ENCODE measurements around the gene ENSA.
"Not testable (repeated sequence)": the region's sequence is repeated elsewhere in the genome, so short reads cannot be mapped to it uniquely, and the experiment has no call there.

- TF ChIP-seq, protein P1, sequence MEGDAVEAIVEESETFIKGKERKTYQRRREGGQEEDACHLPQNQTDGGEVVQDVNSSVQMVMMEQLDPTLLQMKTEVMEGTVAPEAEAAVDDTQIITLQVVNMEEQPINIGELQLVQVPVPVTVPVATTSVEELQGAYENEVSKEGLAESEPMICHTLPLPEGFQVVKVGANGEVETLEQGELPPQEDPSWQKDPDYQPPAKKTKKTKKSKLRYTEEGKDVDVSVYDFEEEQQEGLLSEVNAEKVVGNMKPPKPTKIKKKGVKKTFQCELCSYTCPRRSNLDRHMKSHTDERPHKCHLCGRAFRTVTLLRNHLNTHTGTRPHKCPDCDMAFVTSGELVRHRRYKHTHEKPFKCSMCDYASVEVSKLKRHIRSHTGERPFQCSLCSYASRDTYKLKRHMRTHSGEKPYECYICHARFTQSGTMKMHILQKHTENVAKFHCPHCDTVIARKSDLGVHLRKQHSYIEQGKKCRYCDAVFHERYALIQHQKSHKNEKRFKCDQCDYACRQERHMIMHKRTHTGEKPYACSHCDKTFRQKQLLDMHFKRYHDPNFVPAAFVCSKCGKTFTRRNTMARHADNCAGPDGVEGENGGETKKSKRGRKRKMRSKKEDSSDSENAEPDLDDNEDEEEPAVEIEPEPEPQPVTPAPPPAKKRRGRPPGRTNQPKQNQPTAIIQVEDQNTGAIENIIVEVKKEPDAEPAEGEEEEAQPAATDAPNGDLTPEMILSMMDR (conservative IDR thresholded peaks at IDR 0.05; ENCODE audit: low read depth, low read length): not testable (repeated sequence)
- not testable (repeated sequence) for TF ChIP-seq POLR2A, RFX5 (IDR thresholded peaks at IDR 0.05; ENCODE audit: low read depth, low read length)
These were observed 9.0 kb upstream of the ENSA start for GRCh38 chr1:150638430-150638829.
